ENCODE measurements around the gene RTKN. TPM values are rescaled to one million over a fixed set of nuclear protein-coding genes. Genes with fewer than 3 reads are reported as not detected.

The RTKN gene
- total RNA-seq, 4 donors from 2014 or later: 46.2 to 99.9 (median 75.7) TPM

- H3K9me3 ChIP-seq: no peaks in the 10 kb centered on the region
- TF ChIP-seq CTCF (IDR thresholded peaks at IDR 0.05) (no peak), POLR2A (IDR thresholded peaks at IDR 0.05) (peak; percentile 59 to 61)
Measured at GRCh38 chr2:74458132-74458937, 16.6 kb upstream of the RTKN start, which contains the start of gene WBP1. WBP1 (plus strand) TSS chr2:74458438; CDS start chr2:74458603, 165 bp downstream.

GRCh38 chr2:74457549-74458131 is 15.9 kb upstream of the RTKN start:
- peak; percentile 87 to 93 (median 88) for DNase-seq
- H3K36me3 ChIP-seq: peaks cover 0 to 18% (median 0%) of the 10 kb centered on the region in 3 donors
- TF ChIP-seq POLR2A (IDR thresholded peaks at IDR 0.05): peak; percentile 52 to 84
- peak in 1 of 6 experiments; percentile 11 for TF ChIP-seq CTCF (IDR thresholded peaks at IDR 0.05)
- peak overlapping the region; percentile 67 to 88 (median 76) for H3K4me3 ChIP-seq
- no peaks in the 10 kb centered on the region for H3K9me3 ChIP-seq
- H3K27me3 ChIP-seq: no peaks in the 10 kb centered on the region
- peaks cover 6 to 38% (median 12%) of the 10 kb centered on the region in 4 donors for H3K4me1 ChIP-seq
- H3K27ac ChIP-seq: peak overlapping the region; percentile 98 to 99 (median 98)

More at GRCh38 chr2:74458132-74458937, 16.6 kb upstream of the RTKN start, which contains the start of gene WBP1:
- Histone ChIP-seq H3K27ac (peak within 1 kb of the TSS; percentile 98 to 99 (median 98)), H3K27me3 (no peaks in the 10 kb centered on the region), H3K4me1 (peaks cover 6 to 44% (median 12%) of the 10 kb centered on the region in 4 donors), H3K36me3 (peaks cover 0 to 24% (median 0%) of the 10 kb centered on the region in 3 donors), H3K4me3 (peak within 1 kb of the TSS; percentile 67 to 88 (median 78))
- peak; percentile 99 to 100 (median 100) for DNase-seq

GRCh38 chr2:74457129-74457548 is 15.4 kb upstream of the RTKN start:
- Histone ChIP-seq H3K36me3 (peaks cover 0 to 13% (median 0%) of the 10 kb centered on the region in 3 donors), H3K27ac (peak overlapping the region; percentile 98 to 99 (median 98)), H3K9me3 (no peaks in the 10 kb centered on the region), H3K4me3 (peak overlapping the region; percentile 67 to 88 (median 76)), H3K4me1 (peaks cover 6 to 33% (median 12%) of the 10 kb centered on the region in 4 donors), H3K27me3 (no peaks in the 10 kb centered on the region)
- no peak for DNase-seq
- no peak for TF ChIP-seq CTCF (IDR thresholded peaks at IDR 0.05)
- no peak for TF ChIP-seq POLR2A (IDR thresholded peaks at IDR 0.05)

GRCh38 chr2:74454654-74455511 is 13.1 kb upstream of the RTKN start, which contains the start of gene INO80B:
INO80B (plus strand) TSS chr2:74455087; CDS start chr2:74455117, 30 bp downstream.
- no peak for TF ChIP-seq POLR2A (IDR thresholded peaks at IDR 0.05)
- peak in 2 of 6 experiments; percentile 4 to 8 for TF ChIP-seq CTCF (IDR thresholded peaks at IDR 0.05)
- Histone ChIP-seq H3K4me1 (peaks cover 6 to 31% (median 12%) of the 10 kb centered on the region in 4 donors), H3K27ac (peak within 1 kb of the TSS; percentile 39 to 78 (median 68)), H3K27me3 (no peaks in the 10 kb centered on the region), H3K4me3 (peak within 1 kb of the TSS; percentile 52 to 84 (median 68)), H3K9me3 (no peaks in the 10 kb centered on the region), H3K36me3 (no peaks in the 10 kb centered on the region)
- peak; percentile 92 to 98 (median 96) for DNase-seq

Measured in Peyer's patch (tissue), 4 donors.